NCI-H2196 (cell line): ENCODE data around the gene TUBB2A.
"Not testable (repeated sequence)": the region's sequence is repeated elsewhere in the genome, so short reads cannot be mapped to it uniquely, and the experiment has no call there.

Experiments used
- DNase-seq: peaks from one replicate; lab custom pipeline; 2025; ENCODE audit not compliant: unreplicated experiment; lab: John Stamatoyannopoulos, UW

The TUBB2A gene

DNA sequence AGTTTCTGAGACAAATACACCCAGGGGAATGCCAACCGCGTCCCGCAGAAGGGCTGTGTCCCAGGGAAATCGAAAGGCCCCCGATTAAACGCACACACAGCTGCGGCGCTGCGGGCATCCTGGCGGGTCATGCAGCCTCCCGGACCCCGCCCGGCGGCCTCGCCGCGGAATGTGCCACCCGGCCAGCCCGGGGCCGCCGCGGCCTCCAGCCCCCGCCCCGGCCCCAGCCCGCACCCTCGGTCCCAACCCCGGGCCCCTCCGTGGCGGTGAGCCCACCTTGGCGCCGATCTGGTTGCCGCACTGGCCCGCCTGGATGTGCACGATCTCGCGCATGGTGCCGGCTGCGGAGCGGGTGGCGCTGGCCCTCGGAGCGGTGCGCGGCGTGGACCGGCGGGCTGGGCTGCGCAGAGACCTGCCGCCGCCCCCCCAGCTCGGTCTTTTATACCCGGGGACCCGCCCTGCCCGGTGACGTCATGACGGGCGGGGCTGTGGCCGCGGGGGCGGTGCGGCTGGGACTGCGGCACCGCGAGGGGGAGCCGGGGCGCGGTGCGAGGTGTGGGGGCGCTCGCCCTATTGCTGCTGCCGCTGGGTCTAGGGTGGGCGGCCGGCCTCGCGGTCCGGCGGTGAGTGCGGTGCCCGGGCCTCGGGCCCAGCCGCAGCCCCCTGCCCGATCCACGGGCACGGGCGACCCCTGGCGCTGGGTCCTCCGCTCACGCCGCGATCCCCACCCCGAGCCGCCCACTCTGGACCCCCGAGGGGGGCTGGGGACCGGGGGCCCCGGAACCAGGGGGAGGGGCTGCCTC lies at the start of gene TUBB2A:
TUBB2A (minus strand) TSS at position 414 of the 803 bp plus-strand sequence; CDS start at position 333, 81 bp downstream.
- peak; percentile 77 for DNase-seq

- no peak for DNase-seq
Measured at GRCh38 chr6:3206339-3207015, 49.1 kb upstream of the TUBB2A start.

DNA sequence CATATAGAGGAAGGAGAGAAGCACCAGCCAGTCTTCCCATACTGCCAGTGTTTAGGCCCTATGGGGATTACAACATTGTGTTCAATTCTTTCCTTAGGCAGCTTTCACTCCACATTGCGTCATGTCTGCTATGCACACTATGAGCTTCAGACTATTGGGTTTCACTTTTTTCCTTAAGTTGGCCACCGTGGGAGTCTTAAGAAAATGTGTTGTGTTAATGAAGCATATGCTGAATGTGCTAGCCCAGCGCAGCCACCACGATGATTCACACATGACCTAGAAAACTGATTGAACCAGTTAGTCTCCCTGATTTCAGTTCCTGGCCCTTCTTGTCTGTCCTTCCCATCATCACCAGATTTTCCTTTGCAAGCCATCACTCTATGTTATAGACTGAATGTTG lies 48.6 kb upstream of the TUBB2A start:
- DNase-seq, result no peak

DNA sequence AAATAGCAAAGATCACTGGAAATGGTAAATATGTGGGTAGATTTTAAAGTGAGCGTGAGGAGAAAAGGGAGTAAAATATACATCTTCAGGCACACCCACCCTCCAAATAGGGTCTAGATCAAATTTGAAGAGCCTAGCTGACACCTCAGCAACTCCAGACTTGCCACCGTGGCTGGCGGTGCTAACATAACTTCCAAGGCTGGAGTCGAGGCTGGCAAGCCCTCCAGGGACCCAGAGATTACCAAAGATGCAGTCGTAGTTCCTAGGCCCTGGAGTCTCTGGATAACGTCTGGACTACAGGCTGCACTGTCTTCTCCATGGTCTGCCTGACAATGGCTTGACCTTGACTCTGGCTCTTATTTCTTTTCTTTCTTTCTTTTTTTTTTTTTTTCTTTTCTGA lies 47.6 kb upstream of the TUBB2A start:
- DNase-seq, result no peak

- no peak for DNase-seq
Measured at GRCh38 chr6:3202999-3203696, 45.8 kb upstream of the TUBB2A start.

DNA sequence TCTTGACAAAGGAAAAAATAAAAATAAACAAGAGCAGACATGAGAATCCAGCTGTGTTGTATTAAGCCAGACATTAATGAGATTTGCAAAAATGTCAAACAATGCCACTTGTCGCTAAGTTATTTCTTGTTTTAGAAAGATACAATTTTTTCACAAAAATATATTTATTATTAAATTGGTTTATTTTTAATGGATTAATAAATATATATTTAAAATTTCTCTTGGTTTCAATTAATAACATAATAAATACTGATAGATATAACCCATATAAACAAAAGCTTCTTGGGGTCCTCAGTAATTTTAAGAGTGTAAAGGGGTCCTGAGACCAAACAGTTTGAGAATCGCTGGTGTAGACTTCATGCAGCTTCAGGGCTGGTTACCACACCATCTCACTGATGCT lies 44.0 kb upstream of the TUBB2A start:
- DNase-seq, result no peak

DNA sequence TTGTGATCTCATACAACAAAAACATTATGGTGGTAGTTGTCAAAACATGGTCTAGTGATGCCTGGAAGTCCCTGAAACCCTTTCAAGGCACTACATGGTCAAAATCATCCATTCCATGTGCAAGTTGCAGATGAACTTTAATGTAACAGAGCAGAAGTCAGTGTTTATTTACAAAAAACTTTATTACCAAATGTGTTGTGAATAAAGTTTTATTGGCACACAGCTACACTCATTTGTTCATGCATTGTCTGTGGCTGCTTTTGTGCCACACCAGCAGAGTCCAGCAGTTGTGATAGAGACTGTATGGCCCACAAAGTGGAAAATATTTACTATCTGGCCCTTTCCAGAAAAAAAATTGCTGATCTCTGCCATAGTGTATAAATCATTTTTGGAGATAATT lies 43.3 kb upstream of the TUBB2A start:
- no peak for DNase-seq

DNA sequence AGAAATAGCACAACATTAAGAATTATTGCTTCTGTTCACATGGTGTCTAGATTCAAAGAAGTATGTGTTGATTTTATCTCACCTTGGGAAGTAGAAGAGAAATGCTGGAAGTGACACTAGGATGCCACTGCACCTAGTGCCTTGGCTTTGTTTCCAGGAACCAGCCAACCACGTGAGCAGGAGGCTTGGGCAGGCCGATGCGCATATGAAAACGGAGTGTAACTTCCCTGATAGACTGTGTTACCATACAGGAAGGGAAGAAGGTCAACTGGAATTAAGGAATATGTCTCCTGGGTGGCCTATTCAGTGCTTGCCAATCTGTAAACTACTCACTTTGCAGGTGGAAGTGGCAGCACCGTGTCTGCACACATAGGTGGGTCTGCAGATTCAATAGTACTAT lies 42.0 kb upstream of the TUBB2A start:
- no peak for DNase-seq

GRCh38 chr6:3197734-3198133 lies 40.4 kb upstream of the TUBB2A start:
- not testable (repeated sequence) for DNase-seq

DNA sequence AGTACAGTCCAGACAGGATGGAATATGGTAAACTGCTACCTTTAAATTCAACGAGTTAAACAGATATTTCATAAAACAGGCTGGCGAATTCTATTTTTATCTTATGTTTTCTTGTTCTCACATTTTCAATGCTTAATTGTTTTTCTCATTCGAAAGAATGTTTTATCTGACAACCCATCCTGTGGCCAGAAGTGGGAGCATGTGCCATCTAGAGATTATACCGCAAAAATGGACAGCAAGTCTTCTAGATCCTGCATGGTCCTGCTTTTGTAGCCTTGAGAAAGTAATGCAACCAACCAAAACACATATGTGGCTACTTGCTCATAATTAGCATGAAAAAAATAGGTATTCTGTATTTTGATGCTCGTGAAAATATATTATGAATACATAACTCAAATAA lies 39.4 kb upstream of the TUBB2A start:
- DNase-seq, result no peak

DNA sequence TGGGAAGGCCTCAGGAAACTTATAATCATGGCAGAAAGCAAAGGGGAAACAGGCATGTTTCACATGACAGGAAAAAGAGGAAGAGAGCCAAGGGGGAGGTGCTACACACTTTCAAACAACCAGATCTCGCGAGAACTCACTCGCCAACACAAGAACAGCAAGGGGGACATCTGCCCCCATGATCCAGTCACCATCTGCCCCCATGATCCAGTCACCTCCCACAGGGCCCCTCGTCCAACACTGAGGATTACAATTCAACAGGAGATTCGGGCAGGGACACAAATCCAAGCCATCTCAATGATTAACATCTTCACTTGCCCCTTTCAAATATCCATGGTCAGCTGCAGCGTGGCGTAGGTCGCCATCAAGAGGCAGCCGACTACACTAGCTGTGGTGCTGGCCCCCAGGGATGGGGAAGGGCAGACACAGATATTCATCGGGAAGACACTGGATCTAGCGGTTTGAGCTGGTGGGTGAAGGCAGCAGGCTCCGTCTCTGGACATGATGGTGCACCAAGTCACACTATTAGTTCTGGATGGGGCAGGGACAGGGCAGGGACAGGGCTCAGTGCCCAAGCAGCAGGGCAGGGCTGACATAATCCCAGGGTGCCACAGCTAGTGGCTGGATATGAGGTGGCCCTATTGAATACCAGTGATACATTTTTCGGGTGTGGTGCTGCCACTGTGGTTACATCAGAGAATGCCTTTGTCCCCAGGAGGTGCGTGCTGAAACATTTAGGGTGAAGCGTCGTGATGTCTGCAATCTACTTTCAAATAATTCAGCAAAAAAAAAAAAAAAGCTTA lies 38.6 kb upstream of the TUBB2A start:
- no peak for DNase-seq

DNA sequence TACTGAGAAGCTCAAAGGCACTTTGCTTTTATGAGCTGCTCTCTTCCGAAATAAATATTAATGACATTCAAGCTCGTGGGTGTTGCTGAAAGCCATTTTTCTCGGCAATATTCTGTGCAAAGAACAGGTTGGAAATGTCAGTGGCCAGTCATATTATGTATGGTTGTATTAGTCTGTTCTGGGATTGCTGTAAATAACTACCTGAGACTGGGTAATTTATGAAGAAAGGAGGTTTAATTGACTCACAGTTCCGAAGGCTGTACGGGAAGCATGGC lies 38.0 kb upstream of the TUBB2A start:
- no peak for DNase-seq

DNA sequence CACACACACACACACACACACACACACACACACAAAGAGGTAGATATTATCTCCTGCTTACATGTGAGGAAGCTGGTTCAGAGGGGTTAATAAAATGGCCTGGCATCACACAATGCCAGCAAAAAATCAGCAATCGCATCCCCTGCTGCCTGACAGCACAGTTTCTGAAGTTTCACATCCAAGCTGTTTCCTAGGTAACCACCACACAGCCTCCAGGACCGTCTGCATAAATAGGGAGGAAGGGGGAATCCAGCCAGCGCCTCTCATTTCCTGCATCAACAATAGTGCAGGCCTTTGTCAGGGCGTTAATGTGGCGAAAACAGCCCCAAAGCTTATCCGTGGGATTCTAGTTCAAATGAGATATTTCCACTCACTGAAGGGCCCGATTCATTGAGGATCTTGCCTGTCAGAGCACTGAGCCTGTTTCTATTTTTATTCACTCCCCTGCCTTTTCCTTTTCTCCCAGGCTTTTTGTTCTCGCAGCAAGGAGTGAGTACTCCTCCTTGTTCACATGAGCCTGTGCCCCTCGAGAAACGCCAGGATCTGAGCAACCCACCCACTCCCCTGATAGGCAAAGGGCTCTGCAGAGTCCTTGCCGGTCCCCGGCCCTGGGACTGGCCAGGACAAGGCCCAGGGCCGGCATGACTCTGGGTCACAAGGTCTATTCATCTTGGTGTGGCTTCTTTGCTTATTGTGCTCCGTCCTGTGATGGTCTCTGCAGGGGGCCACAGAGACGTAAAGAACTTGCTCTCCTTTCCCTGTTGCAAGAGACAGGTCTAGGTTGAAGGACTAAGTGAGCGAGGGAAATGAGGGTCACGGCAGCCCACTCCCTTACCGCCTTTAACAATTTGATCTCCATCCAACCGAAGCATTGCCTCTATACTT lies 37.4 kb upstream of the TUBB2A start:
- DNase-seq, result no peak

DNA sequence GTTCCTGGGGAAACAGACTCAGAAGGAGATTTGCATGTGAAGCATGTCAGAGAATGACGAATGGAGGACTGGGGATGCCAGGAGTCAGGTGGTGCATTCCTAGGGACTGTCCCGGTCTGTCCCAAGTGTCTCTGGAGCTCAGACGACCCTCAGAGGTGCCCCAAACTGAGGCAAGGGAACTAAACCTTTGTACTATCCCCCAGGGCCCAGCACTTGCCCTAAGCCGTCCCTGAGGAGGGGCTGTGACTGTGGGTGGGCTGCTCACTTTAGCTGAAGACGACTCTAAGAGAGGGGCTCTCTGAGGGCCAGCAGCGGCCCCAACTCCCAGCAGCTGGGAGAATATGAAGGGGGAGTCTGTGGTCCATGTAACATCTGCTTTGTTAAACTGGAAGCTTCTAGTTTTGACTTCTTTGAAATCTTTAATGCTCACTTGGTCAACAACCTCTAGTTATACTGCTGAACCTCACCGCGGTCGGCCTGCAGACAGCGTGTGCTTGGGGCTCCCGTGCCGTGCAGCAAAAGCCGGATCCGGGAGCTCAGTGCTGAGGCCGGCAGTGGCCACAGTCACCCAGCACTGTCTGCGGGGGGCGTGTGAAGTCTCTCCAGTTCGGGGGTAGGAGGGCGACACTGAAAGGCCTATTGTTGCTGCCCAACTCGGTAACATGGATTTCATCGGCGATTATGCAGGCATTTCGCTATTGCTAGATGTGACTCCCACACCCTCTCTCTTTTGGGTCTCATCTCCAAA lies 35.9 kb upstream of the TUBB2A start:
- no peak for DNase-seq

- DNase-seq, result no peak
Measured at GRCh38 chr6:3190779-3191178, 33.4 kb upstream of the TUBB2A start.

GRCh38 chr6:3190056-3190455 lies 32.7 kb upstream of the TUBB2A start:
- DNase-seq, result no peak

DNA sequence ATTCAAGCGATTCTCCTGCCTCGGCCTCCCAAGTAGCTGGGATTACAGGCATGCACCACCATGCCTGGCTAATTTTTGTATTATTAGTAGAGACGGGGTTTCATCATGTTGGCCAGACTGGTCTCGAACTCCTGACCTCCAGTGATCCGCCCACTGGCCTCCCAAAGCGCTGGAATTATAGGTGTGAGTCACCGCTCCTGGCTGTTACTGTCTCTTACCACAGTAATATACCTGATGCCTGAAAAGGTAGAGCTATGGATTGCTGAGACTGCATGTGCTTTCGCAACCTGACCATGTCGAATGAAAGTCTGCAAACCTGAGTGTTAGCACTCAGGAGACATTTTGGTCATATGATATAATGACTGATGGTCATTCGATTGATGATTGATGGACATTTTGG lies 31.8 kb upstream of the TUBB2A start:
- not testable (repeated sequence) for DNase-seq

- DNase-seq, result no peak
Measured at GRCh38 chr6:3188262-3188661, 30.9 kb upstream of the TUBB2A start.

DNA sequence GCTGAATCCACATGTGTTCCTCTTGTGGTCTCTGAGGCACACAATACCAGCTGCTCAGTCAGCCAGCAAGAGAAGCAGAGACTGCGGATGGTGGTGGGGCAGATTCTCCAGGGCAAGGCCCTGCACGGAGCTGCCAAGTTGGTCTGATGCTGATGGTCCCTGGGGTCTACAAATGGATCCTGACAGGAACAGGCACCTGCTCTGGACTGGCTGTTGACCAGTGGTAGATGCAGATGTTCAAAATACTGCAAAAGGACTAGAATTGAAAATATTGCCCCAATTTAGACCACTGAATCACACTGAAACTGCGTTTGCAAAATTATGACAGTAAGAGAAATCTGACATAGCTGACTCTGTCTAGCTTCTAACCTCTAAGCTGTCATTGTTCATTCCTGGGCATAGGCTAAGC lies 29.6 kb upstream of the TUBB2A start:
- DNase-seq, result no peak

DNA sequence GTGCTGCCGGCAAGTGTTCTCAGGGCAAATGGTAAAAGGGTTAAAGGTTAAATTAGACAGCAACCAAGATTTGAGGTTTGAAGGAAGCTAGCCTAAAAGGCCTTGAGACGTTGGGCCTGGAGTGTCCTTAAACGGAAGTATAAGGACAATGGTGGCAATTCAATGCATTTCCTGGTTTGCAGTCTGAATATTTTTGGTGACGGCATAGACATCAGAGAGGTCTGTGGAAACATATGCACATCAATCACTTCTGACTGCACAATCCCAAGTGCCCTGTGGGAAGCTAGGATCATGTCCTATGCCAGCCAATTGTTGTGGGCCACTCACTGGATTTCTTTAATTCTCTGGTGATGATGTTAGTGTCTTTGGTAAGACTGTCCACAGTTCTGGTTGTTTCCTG lies 25.7 kb upstream of the TUBB2A start:
- DNase-seq, result no peak
